Tibial artery (tissue), 4 donors: ENCODE measurements around the gene CDH4.
"Not testable (repeated sequence)": the region's sequence is repeated elsewhere in the genome, so short reads cannot be mapped to it uniquely, and the experiment has no call there.

Experiments
- DNase-seq, 2 donors: peaks; one replicate each; pipeline ENCODE4 v3.0.0-alpha.2; 2019
- H3K27ac ChIP-seq, 2 donors: fragments of 200-600 bp; sonication (generic) in 1 of 2; 1 replicate in 1 of 2; 2 replicates in 1 of 2; pipeline ENCODE4 v1.5.1; 2018 to 2019; ENCODE audit warnings: mild to moderate bottlenecking in 1 of 2
- H3K27me3 ChIP-seq, 2 donors: fragments of 200-600 bp; sonication (generic) in 1 of 2; one replicate each; pipeline versions ENCODE4 v1.5.1 to v1.6.0; 2016 to 2019
- H3K36me3 ChIP-seq, 3 donors: fragments of 200-600 bp; sonication (generic) in 2 of 3; one replicate each; pipeline ENCODE4 v1.5.1; 2016 to 2019; ENCODE audit warnings: mild to moderate bottlenecking in 2 of 3
- H3K4me1 ChIP-seq, 4 donors: fragments of 200-600 bp; sonication (generic) in 2 of 4; 1 replicate in 3 of 4; 2 replicates in 1 of 4; pipeline ENCODE4 v1.5.1; 2016 to 2019
- H3K4me3 ChIP-seq, 2 donors: fragments of 200-600 bp; sonication (generic) in 1 of 2; 1 replicate in 1 of 2; 2 replicates in 1 of 2; pipeline ENCODE4 v1.5.1; 2018 to 2019; ENCODE audit warnings: mild to moderate bottlenecking in 2 of 2
- H3K9me3 ChIP-seq, 3 donors: fragments of 200-600 bp; sonication (generic) in 1 of 3; one replicate each; pipeline ENCODE4 v1.5.1; 2016 to 2019
- CTCF ChIP-seq, 2 experiments: fragments of 200-600 bp in 1 of 2; fragments of 450-650 bp in 1 of 2; IDR thresholded peaks; one replicate each; pipeline ENCODE4 v1.5.1; 2017 to 2019; ENCODE audit warnings: antibody characterized with exemption in 2 of 2, mild to moderate bottlenecking in 1 of 2, moderate library complexity in 1 of 2
- intact Hi-C: fragments of 100-400 bp; cut with DNase I; formaldehyde crosslinking; loops from one replicate; pipeline ENCODE4 v1.15.0; 2023; ENCODE audit warnings: low total_unique reads

The CDH4 gene

GRCh38 chr20:61982951-61983315 is 730.9 kb downstream of the CDH4 start:
- no peak for TF ChIP-seq CTCF (IDR thresholded peaks at IDR 0.05)
- H3K27ac ChIP-seq: no peak overlapping the region
- no peak overlapping the region for H3K4me3 ChIP-seq
- no peak for DNase-seq
- no peaks in the 10 kb centered on the region for H3K4me1 ChIP-seq
- no peaks in the 10 kb centered on the region for H3K9me3 ChIP-seq
- H3K27me3 ChIP-seq: no peaks in the 10 kb centered on the region
- intact Hi-C loops: no loop called here
- peaks cover 13 to 60% (median 34%) of the 10 kb centered on the region in 3 donors for H3K36me3 ChIP-seq

GRCh38 chr20:61983965-61984364 is 731.9 kb downstream of the CDH4 start:
- H3K4me1 ChIP-seq: no peaks in the 10 kb centered on the region

GRCh38 chr20:61984431-61984830 is 732.4 kb downstream of the CDH4 start:
- intact Hi-C loops, DNase-seq: not testable (repeated sequence)

More at GRCh38 chr20:61983965-61984364, 731.9 kb downstream of the CDH4 start:
- DNase-seq: no peak
- no peaks in the 10 kb centered on the region for H3K27me3 ChIP-seq
- no peak overlapping the region for H3K4me3 ChIP-seq
- peaks cover 13 to 69% (median 36%) of the 10 kb centered on the region in 3 donors for H3K36me3 ChIP-seq
- H3K9me3 ChIP-seq: no peaks in the 10 kb centered on the region
- no peak for TF ChIP-seq CTCF (IDR thresholded peaks at IDR 0.05)
- intact Hi-C loops: no loop called here
- H3K27ac ChIP-seq: no peak overlapping the region

GRCh38 chr20:61985096-61985495 is 733.0 kb downstream of the CDH4 start:
- H3K4me1 ChIP-seq: no peaks in the 10 kb centered on the region
- intact Hi-C loops: no loop called here
- no peaks in the 10 kb centered on the region for H3K27me3 ChIP-seq
- peaks cover 17 to 67% (median 37%) of the 10 kb centered on the region in 3 donors for H3K36me3 ChIP-seq
- H3K4me3 ChIP-seq: no peak overlapping the region
- TF ChIP-seq CTCF (IDR thresholded peaks at IDR 0.05): no peak
- DNase-seq: no peak
- no peak overlapping the region for H3K27ac ChIP-seq
- no peaks in the 10 kb centered on the region for H3K9me3 ChIP-seq

More at GRCh38 chr20:61984431-61984830, 732.4 kb downstream of the CDH4 start:
- H3K4me1 ChIP-seq, H3K27me3 ChIP-seq, H3K4me3 ChIP-seq, H3K9me3 ChIP-seq, H3K27ac ChIP-seq: not testable (repeated sequence)
- H3K36me3 ChIP-seq: peaks cover 13 to 68% (median 39%) of the 10 kb centered on the region in 3 donors

- H3K9me3 ChIP-seq: peaks cover 4 to 11% (median 10%) of the 10 kb centered on the region in 3 donors
- H3K36me3 ChIP-seq: peaks cover 34 to 77% (median 51%) of the 10 kb centered on the region in 3 donors
- no peaks in the 10 kb centered on the region for H3K27me3 ChIP-seq
- intact Hi-C loops: no loop called here
- no peak overlapping the region for H3K4me3 ChIP-seq
- DNase-seq: no peak
- no peaks in the 10 kb centered on the region for H3K4me1 ChIP-seq
- no peak overlapping the region for H3K27ac ChIP-seq
- no peak for TF ChIP-seq CTCF (IDR thresholded peaks at IDR 0.05)
Measured at GRCh38 chr20:61986762-61987321, 734.8 kb downstream of the CDH4 start.

- no peak overlapping the region for H3K27ac ChIP-seq
- intact Hi-C loops: no loop called here
Measured at GRCh38 chr20:61988665-61989064, 736.6 kb downstream of the CDH4 start.

More at GRCh38 chr20:61988665-61989064, 736.6 kb downstream of the CDH4 start:
- Histone ChIP-seq H3K4me3 (no peak overlapping the region), H3K4me1 (no peaks in the 10 kb centered on the region), H3K36me3 (peaks cover 49 to 89% (median 61%) of the 10 kb centered on the region in 3 donors), H3K27me3 (no peaks in the 10 kb centered on the region), H3K9me3 (peaks cover 4 to 12% (median 12%) of the 10 kb centered on the region in 3 donors)
- no peak for DNase-seq
- no peak for TF ChIP-seq CTCF (IDR thresholded peaks at IDR 0.05)
